Keratinocyte (primary cell): ENCODE measurements around the gene ARRDC1. TPM values are rescaled to one million over a fixed set of nuclear protein-coding genes. Genes with fewer than 3 reads are reported as not detected.

Experiments
- DNase-seq: peaks from one replicate; pipeline ENCODE4 v3.0.0-alpha.2; 2011; ENCODE audit warnings: low read depth, missing footprints, low spot score
- FAIRE-seq: peaks from 2 replicates; lab custom pipeline; 2011; peaks lifted over from hg19 to GRCh38; lab: Jason Lieb, UNC
- H2AFZ ChIP-seq: 2 replicates; pipeline ENCODE4 v1.6.0; 2012; ENCODE audit warnings: low read length, control low read depth, inconsistent platforms; ENCODE audit not compliant: control insufficient read depth
- H3K27ac ChIP-seq: 2 replicates; pipeline ENCODE4 v1.5.1; 2011; ENCODE audit warnings: low read length; ENCODE audit not compliant: control insufficient read depth, insufficient read depth
- H3K27me3 ChIP-seq: 3 replicates; pipeline ENCODE4 v1.6.0; 2011; ENCODE audit warnings: low read length; ENCODE audit not compliant: control insufficient read depth, insufficient read depth; ENCODE audit errors: extremely low read depth
- H3K36me3 ChIP-seq, 2 experiments: 2 replicates in 1 of 2; 3 replicates in 1 of 2; pipeline ENCODE4 v1.5.1; 2011; ENCODE audit warnings: low read length in 2 of 2, mild to moderate bottlenecking in 1 of 2; ENCODE audit not compliant: control insufficient read depth in 2 of 2, insufficient read depth in 2 of 2; ENCODE audit errors: extremely low read depth in 1 of 2
- H3K4me1 ChIP-seq: 3 replicates; pipeline ENCODE4 v1.5.1; 2011; ENCODE audit warnings: low read length; ENCODE audit not compliant: control insufficient read depth, insufficient read depth; ENCODE audit errors: extremely low read depth
- H3K4me2 ChIP-seq: 3 replicates; pipeline ENCODE4 v1.6.0; 2011; ENCODE audit warnings: low read depth, low read length; ENCODE audit not compliant: control insufficient read depth, insufficient read depth; ENCODE audit errors: extremely low read depth
- H3K4me3 ChIP-seq, 3 experiments: fragments of 200-600 bp in 1 of 3; sonication (generic) in 1 of 3; 2 replicates in 2 of 3; 3 replicates in 1 of 3; pipeline ENCODE4 v1.5.1; 2011 to 2016; ENCODE audit warnings: low read length in 3 of 3, mild to moderate bottlenecking in 3 of 3, control low read depth in 2 of 3, inconsistent platforms in 1 of 3, low read depth in 1 of 3, mixed read lengths in 1 of 3, mixed run types in 1 of 3, moderate library complexity in 1 of 3; ENCODE audit not compliant: control insufficient read depth in 2 of 3, insufficient read depth in 2 of 3; ENCODE audit errors: extremely low read depth in 1 of 3
- H3K79me2 ChIP-seq: 2 replicates; pipeline ENCODE4 v1.6.0; 2012; ENCODE audit warnings: low read length; ENCODE audit not compliant: control insufficient read depth, insufficient read depth
- H3K9ac ChIP-seq: 3 replicates; pipeline ENCODE4 v1.6.0; 2011; ENCODE audit warnings: low read length; ENCODE audit not compliant: control insufficient read depth, insufficient read depth; ENCODE audit errors: extremely low read depth
- H3K9me1 ChIP-seq: 3 replicates; pipeline ENCODE4 v1.6.0; 2011; ENCODE audit warnings: low read length; ENCODE audit not compliant: control insufficient read depth, insufficient read depth; ENCODE audit errors: extremely low read depth
- H3K9me3 ChIP-seq: 2 replicates; pipeline ENCODE4 v1.5.1; 2012; ENCODE audit warnings: low read depth, low read length; ENCODE audit not compliant: control insufficient read depth
- H4K20me1 ChIP-seq: 3 replicates; pipeline ENCODE4 v1.6.0; 2011; ENCODE audit warnings: low read length; ENCODE audit not compliant: control insufficient read depth, insufficient read depth; ENCODE audit errors: extremely low read depth
- EZH2 ChIP-seq: IDR thresholded peaks from one replicate; pipeline ENCODE4 v1.6.1; 2012; ENCODE audit warnings: inconsistent platforms, mild to moderate bottlenecking, low read length, moderate library complexity
- dilution Hi-C: fragments of 300-500 bp; cut with MboI; formaldehyde crosslinking; loops from one replicate; pipeline ENCODE4 v1.7.0; 2020; ENCODE audit warnings: low sequenced_read_pairs; ENCODE audit not compliant: extremely low pct_ligation_motif_present
- polyA plus RNA-seq, 5 experiments: library from polyadenylated mRNA; depleted of rRNA in 3 of 5; stranded (reverse) in 3 of 5; stranded (forward) in 1 of 5; unstranded in 1 of 5; fragments of >200 nt; gene quantifications; 1 replicate in 1 of 5; 2 replicates in 3 of 5; 3 replicates in 1 of 5; pipeline versions ENCODE4 v1.2.1 to v1.2.3, GENCODE V29; 2011 to 2012; ENCODE audit warnings: missing spikeins in 2 of 5, low read depth in 1 of 5, low replicate concordance in 1 of 5
- TF ChIP-seq, protein P1 (sequence below), 3 experiments: IDR thresholded peaks in 1 of 3; conservative IDR thresholded peaks in 1 of 3; optimal IDR thresholded peaks in 1 of 3; 2 replicates in 2 of 3; 3 replicates in 1 of 3; pipeline versions ENCODE3 to v1.5.1; 2011; ENCODE audit warnings: low read length in 3 of 3, mild to moderate bottlenecking in 3 of 3, moderate library complexity in 2 of 3, control low read depth in 1 of 3, inconsistent platforms in 1 of 3; ENCODE audit not compliant: insufficient read depth in 2 of 3; ENCODE audit errors: extremely low read depth in 1 of 3

ARRDC1 gene
- polyA plus RNA-seq, 1 donor (not counting 4 experiments of a cell fraction or from before 2014, with no cell fraction given): 94.7 TPM

- peaks cover 42% of the 10 kb centered on the region for H3K79me2 ChIP-seq
- peaks cover 0 to 5% of the 10 kb centered on the region in 2 experiments for H3K36me3 ChIP-seq
- H3K9me1 ChIP-seq: no peaks in the 10 kb centered on the region
- peak overlapping the region; percentile 70 for H3K9ac ChIP-seq
- peak; percentile 5 for FAIRE-seq
- no peaks in the 10 kb centered on the region for H3K9me3 ChIP-seq
- peak overlapping the region; percentile 68 to 91 (median 68) for H3K4me3 ChIP-seq
- H2AFZ ChIP-seq: no peak overlapping the region
- peak overlapping the region; percentile 83 for H3K4me2 ChIP-seq
- H3K27ac ChIP-seq: peak overlapping the region; percentile 6
- TF ChIP-seq EZH2: no peak
- TF ChIP-seq, protein P1, sequence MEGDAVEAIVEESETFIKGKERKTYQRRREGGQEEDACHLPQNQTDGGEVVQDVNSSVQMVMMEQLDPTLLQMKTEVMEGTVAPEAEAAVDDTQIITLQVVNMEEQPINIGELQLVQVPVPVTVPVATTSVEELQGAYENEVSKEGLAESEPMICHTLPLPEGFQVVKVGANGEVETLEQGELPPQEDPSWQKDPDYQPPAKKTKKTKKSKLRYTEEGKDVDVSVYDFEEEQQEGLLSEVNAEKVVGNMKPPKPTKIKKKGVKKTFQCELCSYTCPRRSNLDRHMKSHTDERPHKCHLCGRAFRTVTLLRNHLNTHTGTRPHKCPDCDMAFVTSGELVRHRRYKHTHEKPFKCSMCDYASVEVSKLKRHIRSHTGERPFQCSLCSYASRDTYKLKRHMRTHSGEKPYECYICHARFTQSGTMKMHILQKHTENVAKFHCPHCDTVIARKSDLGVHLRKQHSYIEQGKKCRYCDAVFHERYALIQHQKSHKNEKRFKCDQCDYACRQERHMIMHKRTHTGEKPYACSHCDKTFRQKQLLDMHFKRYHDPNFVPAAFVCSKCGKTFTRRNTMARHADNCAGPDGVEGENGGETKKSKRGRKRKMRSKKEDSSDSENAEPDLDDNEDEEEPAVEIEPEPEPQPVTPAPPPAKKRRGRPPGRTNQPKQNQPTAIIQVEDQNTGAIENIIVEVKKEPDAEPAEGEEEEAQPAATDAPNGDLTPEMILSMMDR (optimal IDR thresholded peaks at IDR 0.05 in 1 of 3, IDR thresholded peaks at IDR 0.05 in 1 of 3, conservative IDR thresholded peaks at IDR 0.05 in 1 of 3; ENCODE audit: extremely low read depth in 1 of 3, insufficient read depth in 2 of 3, low read length in 3 of 3): no peak
- H3K27me3 ChIP-seq: no peaks in the 10 kb centered on the region
- no peak for DNase-seq
- peaks cover 20% of the 10 kb centered on the region for H3K4me1 ChIP-seq
- dilution Hi-C loops: no loop called here
- no peaks in the 10 kb centered on the region for H4K20me1 ChIP-seq
Measured at GRCh38 chr9:137606734-137607138, 1.2 kb downstream of the ARRDC1 start.

DNA sequence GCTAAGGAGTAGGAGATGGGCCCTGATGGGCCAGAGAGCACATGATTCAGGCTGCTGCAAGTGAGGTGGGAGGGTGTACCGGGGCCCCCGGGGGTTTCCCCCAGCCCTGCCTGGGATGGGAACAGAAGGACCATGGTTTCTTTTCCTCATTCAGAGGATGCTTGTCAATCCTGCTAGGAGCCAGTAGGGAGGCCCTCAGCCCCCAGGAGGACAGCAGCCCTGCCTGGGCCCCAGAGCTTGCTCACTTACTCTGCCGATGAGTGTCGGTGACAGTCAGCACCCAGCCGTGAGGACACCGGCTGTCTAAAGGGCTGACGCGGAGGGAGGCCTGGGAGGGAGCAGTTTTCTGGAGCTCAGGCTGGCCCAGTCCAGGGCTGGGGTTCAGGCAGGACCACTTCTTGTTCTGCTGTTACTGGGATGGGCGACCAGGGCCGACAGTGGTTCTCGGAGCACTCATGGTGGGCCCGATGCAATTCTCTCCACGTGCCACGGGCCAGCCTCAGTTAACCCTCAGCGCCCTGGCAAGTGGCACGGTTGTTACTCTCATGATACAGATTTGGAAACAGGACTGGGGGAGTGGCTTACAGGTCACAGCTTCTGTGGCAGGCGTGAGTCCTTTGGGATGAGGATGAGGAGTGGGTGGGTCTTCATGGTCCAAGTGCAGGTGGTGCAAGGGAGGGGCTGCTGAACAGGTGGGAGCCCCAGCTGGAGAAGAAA is 1.8 kb downstream of the ARRDC1 start:
- no peak overlapping the region for H2AFZ ChIP-seq
- no peaks in the 10 kb centered on the region for H4K20me1 ChIP-seq
- H3K4me2 ChIP-seq: peak overlapping the region; percentile 83
- H3K79me2 ChIP-seq: peaks cover 42% of the 10 kb centered on the region
- H3K27me3 ChIP-seq: no peaks in the 10 kb centered on the region
- H3K4me3 ChIP-seq: peak overlapping the region; percentile 68 to 91 (median 68)
- dilution Hi-C loops: no loop called here
- H3K9ac ChIP-seq: peak overlapping the region; percentile 70
- peaks cover 25% of the 10 kb centered on the region for H3K4me1 ChIP-seq
- DNase-seq (no peak), FAIRE-seq (no peak)
- H3K36me3 ChIP-seq: peaks cover 0 to 5% of the 10 kb centered on the region in 2 experiments
- H3K9me3 ChIP-seq: no peaks in the 10 kb centered on the region
- peak overlapping the region; percentile 6 for H3K27ac ChIP-seq
- no peaks in the 10 kb centered on the region for H3K9me1 ChIP-seq
- TF ChIP-seq EZH2: no peak
- TF ChIP-seq, protein P1 (optimal IDR thresholded peaks at IDR 0.05 in 1 of 3, IDR thresholded peaks at IDR 0.05 in 1 of 3, conservative IDR thresholded peaks at IDR 0.05 in 1 of 3; ENCODE audit: extremely low read depth in 1 of 3, insufficient read depth in 2 of 3, low read length in 3 of 3): no peak
